Fibroblast of lung (primary cell): ENCODE data around the gene SHC1. TPM values are rescaled to one million over a fixed set of nuclear protein-coding genes. Genes with fewer than 3 reads are reported as not detected.
A peak's percentile ranks its signal among the peaks of the same experiment; 100 is the strongest.

ENCODE experiments used
- DNase-seq, 2 donors: peaks; one replicate each; pipeline versions ENCODE4 v3.0.0 to v3.0.0-alpha.2; 2010; ENCODE audit warnings: low read depth in 2 of 2
- H2AFZ ChIP-seq: 2 replicates; pipeline ENCODE4 v1.5.1; 2012; ENCODE audit warnings: low read length, control low read depth, inconsistent platforms
- H3K27ac ChIP-seq: 2 replicates; pipeline ENCODE4 v1.5.1; 2011; ENCODE audit warnings: low read length, control low read depth; ENCODE audit not compliant: insufficient read depth
- H3K27me3 ChIP-seq: 2 replicates; pipeline ENCODE4 v1.5.1; 2011; ENCODE audit warnings: mild to moderate bottlenecking, low read length; ENCODE audit not compliant: control insufficient read depth, insufficient read depth
- H3K36me3 ChIP-seq: 2 replicates; pipeline ENCODE4 v1.5.1; 2011; ENCODE audit warnings: low read length; ENCODE audit not compliant: control insufficient read depth, insufficient read depth
- H3K4me1 ChIP-seq: 2 replicates; pipeline ENCODE4 v1.5.1; 2011; ENCODE audit warnings: low read length; ENCODE audit not compliant: control insufficient read depth, insufficient read depth; ENCODE audit errors: extremely low read depth
- H3K4me2 ChIP-seq: 2 replicates; pipeline ENCODE4 v1.5.1; 2011; ENCODE audit warnings: low read length, control low read depth; ENCODE audit not compliant: insufficient read depth; ENCODE audit errors: extremely low read depth
- H3K4me3 ChIP-seq, 4 experiments: fragments of 200-600 bp in 1 of 4; sonication (generic) in 1 of 4; replicated peaks in 1 of 4; 2 replicates each; pipeline ENCODE4 v1.5.1; 2011 to 2016; ENCODE audit warnings: low read length in 4 of 4, low read depth in 3 of 4, mild to moderate bottlenecking in 3 of 4, control low read depth in 2 of 4, inconsistent platforms in 1 of 4, mixed read lengths in 1 of 4; ENCODE audit not compliant: insufficient read depth in 1 of 4; ENCODE audit errors: control extremely low read depth in 1 of 4
- H3K79me2 ChIP-seq: 2 replicates; pipeline ENCODE4 v1.5.1; 2012; ENCODE audit warnings: mild to moderate bottlenecking, low read length, inconsistent platforms; ENCODE audit not compliant: control insufficient read depth, insufficient read depth
- H3K9ac ChIP-seq: 2 replicates; pipeline ENCODE4 v1.5.1; 2011; ENCODE audit warnings: mild to moderate bottlenecking, low read length, control low read depth; ENCODE audit not compliant: insufficient read depth
- H3K9me3 ChIP-seq: 2 replicates; pipeline ENCODE4 v1.5.1; 2012; ENCODE audit warnings: low read depth, low read length; ENCODE audit not compliant: control insufficient read depth, insufficient read depth
- H4K20me1 ChIP-seq: 2 replicates; pipeline ENCODE4 v1.5.1; 2011; ENCODE audit warnings: low read length; ENCODE audit not compliant: control insufficient read depth, insufficient read depth; ENCODE audit errors: extremely low read depth
- CTCF ChIP-seq, 2 donors: IDR thresholded peaks in 1 of 2; conservative IDR thresholded peaks in 1 of 2; 1 replicate in 1 of 2; 2 replicates in 1 of 2; pipeline ENCODE4 v1.5.1; 2011 to 2012; ENCODE audit warnings: low read length in 2 of 2, control low read depth in 1 of 2, inconsistent platforms in 1 of 2, low read depth in 1 of 2, mild to moderate bottlenecking in 1 of 2
- EZH2 ChIP-seq: IDR thresholded peaks from 2 replicates; pipeline ENCODE4 v1.5.1; 2012; ENCODE audit warnings: low read length, control low read depth, mild to moderate bottlenecking; ENCODE audit errors: missing control alignments
- polyA plus RNA-seq, 2 donors: library from polyadenylated mRNA; depleted of rRNA in 1 of 2; stranded (reverse) in 1 of 2; unstranded in 1 of 2; fragments of >200 nt; gene quantifications; 2 replicates each; pipeline ENCODE4 v1.2.1, GENCODE V29; 2011 to 2012; ENCODE audit warnings: missing spikeins in 1 of 2
- total RNA-seq: library from RNA; depleted of rRNA; stranded (reverse); fragments of >200 nt; gene quantifications from 2 replicates; pipeline ENCODE4 v1.2.1, GENCODE V29; 2014

Gene SHC1
- total and polyA plus RNA-seq, 2 donors (not counting 1 experiment from before 2014, with no cell fraction given), result 245 to 277 TPM

- no peak overlapping the region for H2AFZ ChIP-seq
- H3K4me3 ChIP-seq, result no peak overlapping the region
- no peak overlapping the region for H3K4me2 ChIP-seq
- peaks cover 11% of the 10 kb centered on the region for H3K79me2 ChIP-seq
- no peak for TF ChIP-seq EZH2
- TF ChIP-seq CTCF (conservative IDR thresholded peaks at IDR 0.05 in 1 of 2, IDR thresholded peaks at IDR 0.05 in 1 of 2; ENCODE audit: low read depth in 1 of 2, low read length in 2 of 2), result no peak
- peaks cover 10% of the 10 kb centered on the region for H3K36me3 ChIP-seq
- H3K27ac ChIP-seq, result no peak overlapping the region
- DNase-seq, result no peak
- no peaks in the 10 kb centered on the region for H3K9me3 ChIP-seq
- H3K27me3 ChIP-seq, result no peaks in the 10 kb centered on the region
- H4K20me1 ChIP-seq, result no peaks in the 10 kb centered on the region
- H3K9ac ChIP-seq, result no peak overlapping the region
- peaks cover 16% of the 10 kb centered on the region for H3K4me1 ChIP-seq
Measured at GRCh38 chr1:154958681-154959425, 11.7 kb downstream of the SHC1 start.

- TF ChIP-seq CTCF (conservative IDR thresholded peaks at IDR 0.05 in 1 of 2, IDR thresholded peaks at IDR 0.05 in 1 of 2; ENCODE audit: low read depth in 1 of 2, low read length in 2 of 2), result no peak
- Histone ChIP-seq H4K20me1 (no peaks in the 10 kb centered on the region), H2AFZ (no peak overlapping the region), H3K4me3 (no peak overlapping the region), H3K27ac (no peak overlapping the region), H3K27me3 (no peaks in the 10 kb centered on the region), H3K36me3 (peaks cover 6% of the 10 kb centered on the region), H3K9me3 (no peaks in the 10 kb centered on the region), H3K79me2 (peaks cover 11% of the 10 kb centered on the region), H3K9ac (no peak overlapping the region), H3K4me2 (no peak overlapping the region), H3K4me1 (peaks cover 16% of the 10 kb centered on the region)
- no peak for DNase-seq
Measured at GRCh38 chr1:154958036-154958435, 12.5 kb downstream of the SHC1 start.

DNA sequence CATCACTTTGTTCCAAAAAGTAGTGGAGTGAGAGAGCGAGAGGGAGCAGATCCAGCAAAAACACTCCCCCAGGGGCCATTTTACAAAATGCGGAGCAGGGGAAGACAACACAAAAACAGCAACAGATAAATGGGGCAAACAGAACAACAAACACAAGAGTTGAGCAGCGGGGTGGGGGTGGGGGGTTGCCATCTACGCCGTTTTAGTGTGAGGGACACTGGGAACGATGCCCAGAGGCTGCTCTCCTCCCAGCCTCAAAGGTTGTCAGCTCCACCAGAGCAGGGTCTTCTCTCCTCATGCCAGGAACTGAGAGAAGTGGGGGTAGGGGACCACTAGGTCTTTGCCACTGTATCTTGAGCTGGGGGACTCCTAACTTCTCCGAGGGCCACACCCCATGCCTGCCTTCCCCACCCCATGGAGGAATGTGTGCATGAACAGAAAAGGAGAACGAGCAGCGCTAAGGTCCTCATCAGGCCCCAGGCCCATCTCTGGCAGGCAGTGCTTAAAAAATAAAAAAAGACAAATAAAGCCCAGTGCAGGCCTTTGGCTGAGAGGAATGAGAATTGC, 13.4 kb downstream of the SHC1 start:
- Histone ChIP-seq H3K9me3 (no peaks in the 10 kb centered on the region), H2AFZ (no peak overlapping the region), H3K4me2 (no peak overlapping the region), H3K4me3 (no peak overlapping the region), H3K9ac (no peak overlapping the region), H4K20me1 (no peaks in the 10 kb centered on the region), H3K27me3 (no peaks in the 10 kb centered on the region), H3K4me1 (peaks cover 16% of the 10 kb centered on the region), H3K27ac (peak overlapping the region; percentile 16), H3K36me3 (peaks cover 5% of the 10 kb centered on the region), H3K79me2 (peaks cover 11% of the 10 kb centered on the region)
- TF ChIP-seq EZH2, result no peak
- TF ChIP-seq CTCF (conservative IDR thresholded peaks at IDR 0.05 in 1 of 2, IDR thresholded peaks at IDR 0.05 in 1 of 2; ENCODE audit: low read depth in 1 of 2, low read length in 2 of 2), result no peak
- DNase-seq, result peak in 1 of 2 donors; percentile 16
